GM21786 (cell line): ENCODE data around the gene ALDOA.

Experiments
- ATAC-seq: cut with Tn5 transposase; IDR thresholded peaks from one replicate; pipeline ENCODE4 v1.9.1; 2021; ENCODE audit not compliant: unreplicated experiment

The ALDOA gene

DNA sequence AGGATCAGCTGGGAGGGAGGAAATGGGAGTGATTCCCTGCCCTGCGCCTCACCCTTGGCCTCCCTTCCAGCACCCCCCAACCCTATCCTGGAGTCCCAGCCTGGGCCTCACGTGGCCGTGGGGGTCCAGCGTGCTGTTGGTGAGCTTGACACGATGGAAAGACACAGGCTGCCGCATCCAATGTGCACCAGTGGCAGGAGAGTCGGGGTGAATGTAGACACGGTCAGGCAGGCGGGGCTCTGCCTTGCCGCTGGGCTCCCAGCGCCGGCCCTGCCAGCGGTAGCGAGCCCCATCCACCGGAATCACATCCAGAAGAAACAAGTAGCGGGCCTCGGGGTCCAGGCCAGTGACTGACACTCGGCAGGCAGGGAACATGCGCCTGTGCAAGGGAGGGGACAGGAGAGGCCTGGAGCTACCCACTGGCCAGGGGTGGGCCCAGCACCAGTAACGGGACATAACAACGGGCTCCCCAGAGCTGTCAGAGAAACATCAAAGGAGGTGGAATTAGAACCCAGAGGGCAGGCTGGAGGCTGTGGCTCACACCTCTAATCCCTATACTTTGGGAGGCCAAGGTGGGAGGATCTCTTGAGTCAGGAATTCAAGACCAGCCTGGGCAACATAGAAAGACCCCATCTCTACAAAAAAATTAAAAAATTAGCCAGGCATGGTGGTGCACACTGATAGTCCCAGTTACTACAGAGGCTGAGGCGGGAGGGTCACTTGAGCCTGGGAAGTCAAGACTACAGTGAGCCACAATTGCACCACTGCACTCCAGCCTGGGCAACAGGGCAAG lies 23.5 kb downstream of the ALDOA start:
- ATAC-seq, result no peak

DNA sequence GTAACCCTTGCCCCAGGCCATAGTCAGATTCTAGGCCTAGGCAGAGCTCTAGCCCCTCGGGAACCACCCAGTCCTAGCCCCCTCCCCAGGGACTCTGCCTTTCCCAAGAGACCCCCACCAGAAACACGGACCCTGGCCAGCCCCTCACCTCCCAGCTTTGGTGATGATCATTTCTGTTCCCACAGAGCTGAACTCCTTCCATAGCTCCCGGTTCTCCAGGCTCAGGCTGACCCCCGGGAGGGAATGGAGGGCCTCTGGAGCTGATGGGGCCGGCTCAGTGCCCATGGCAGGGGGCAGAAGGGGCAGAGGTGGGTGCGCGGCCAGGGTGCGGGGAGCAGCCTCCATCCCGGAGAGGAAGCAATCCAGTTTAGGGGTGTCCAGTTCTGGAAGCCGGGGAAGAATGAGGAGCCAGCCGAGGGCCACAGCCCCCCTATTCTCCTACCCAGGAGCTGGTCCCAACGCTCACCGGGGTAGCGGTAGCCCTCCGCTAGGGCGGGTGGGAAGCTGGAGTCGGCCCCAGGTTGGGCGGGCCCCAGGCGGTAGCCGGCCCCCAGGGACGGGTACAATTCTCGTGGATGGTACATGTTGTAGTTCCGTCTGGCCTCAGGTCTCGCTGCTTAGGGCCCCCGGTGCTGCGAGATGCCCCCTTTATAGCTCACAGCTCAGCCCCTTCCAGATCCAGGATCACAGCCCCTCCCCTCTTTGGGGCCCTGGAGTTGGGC lies 25.2 kb downstream of the ALDOA start:
- no peak for ATAC-seq

DNA sequence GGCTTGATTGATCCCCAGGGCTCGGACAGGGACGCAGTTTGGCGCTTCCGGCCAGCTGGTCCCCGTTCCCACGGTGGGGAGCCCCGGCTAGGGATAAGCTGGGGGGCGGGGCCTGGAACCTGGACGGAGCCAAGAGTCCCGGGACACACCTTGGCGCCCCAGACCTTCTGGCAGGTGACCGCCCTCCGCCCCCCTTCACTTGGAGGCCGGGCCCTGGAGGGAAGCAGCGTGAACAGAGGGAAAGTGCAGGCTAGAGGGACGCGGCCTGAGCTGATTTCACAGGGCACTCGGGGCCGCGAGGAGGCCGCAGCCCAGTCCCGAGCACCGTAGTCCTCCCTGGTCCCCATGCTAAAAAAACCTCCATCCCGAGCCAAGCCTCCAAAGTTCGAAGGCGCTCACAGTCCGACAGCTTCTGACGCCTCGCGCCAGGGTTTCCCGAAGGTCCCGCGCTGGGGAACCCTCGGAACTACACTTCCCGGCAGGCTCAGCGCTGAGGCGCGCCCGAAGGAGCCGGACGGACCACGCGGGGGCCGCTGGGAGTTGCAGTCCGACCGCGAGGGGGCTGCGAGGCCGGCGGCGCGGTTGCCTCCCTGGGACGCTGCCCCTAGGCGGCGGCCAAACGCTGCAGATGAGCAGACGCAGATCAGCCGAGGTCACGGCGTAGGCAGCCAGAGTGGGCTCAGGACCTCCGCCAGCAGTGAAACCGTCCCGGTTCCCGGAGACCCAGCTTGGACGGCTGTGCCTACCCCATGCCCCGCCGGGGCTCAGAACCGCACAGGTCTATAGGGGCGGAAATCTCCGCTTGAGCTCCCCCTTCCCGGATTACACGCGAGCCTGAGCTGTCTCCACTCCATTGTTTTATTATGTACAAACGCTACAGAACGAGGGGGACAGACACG lies 26.2 kb downstream of the ALDOA start, which contains the start of gene TBX6:
TBX6 (minus strand) TSS at position 451 of the 899 bp plus-strand sequence. CDS start 731 bp downstream, outside the sequence.
- peak; percentile 55 for ATAC-seq

DNA sequence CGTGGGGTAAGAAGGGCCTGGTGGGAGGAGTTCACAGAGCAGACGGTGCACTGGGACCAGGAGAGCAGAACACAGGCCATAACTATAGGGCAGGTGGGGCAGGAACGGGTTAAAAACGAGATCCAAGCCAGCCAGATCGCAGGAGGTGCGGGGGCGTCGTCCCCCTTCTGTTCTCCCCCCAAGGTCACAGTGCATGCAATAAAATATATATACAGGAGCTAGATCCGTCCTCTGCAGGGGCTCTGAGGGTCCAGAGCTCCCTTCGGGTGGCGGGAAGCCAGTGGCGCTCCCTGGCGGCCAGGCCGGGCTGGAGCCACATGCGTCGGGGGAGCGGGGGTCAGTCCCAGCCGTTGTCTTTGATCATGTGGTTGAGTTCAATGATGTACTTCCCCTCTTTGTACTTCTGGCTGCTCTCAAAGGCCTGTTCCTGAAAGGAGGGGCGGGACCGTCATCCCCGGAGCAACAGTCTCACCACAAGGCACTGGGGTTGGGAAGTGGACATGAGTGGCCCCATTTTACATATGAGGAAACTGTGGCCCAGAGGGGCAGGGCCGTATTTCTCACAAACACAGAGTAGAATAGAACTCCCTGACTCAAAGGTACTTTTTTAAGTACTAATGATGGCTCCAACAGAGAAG lies 26.9 kb downstream of the ALDOA start:
- peak; percentile 49 for ATAC-seq

DNA sequence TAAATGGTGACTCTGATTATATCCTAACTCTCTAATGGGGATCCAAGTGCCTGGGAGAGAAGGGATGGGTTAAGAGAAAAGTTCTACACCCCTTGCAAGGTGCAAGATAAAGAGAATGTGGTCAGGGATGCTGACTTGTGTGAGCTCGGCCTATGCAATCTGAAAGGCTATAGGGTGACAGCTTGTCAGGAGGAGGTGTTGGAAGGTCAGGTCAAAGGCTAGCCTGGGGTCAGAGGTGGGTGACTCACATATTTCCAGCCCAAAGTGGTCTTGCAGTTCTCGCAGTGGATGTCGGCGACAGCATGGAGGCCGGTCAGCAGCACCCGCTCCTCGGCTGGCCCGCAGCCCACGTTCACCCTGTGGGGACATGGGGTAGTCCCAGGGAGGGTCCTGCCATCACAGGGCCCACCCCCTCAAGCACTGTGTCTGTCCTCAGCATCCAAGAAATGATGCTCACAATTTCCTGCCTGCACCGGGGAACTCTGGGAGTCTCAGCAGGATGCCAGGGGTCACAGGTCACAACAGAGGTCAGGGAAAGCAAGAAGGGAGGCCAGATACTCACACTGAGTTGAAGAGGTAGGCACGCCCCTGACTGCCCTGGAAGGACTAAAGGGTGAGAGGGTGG lies 29.1 kb downstream of the ALDOA start:
- no peak for ATAC-seq

DNA sequence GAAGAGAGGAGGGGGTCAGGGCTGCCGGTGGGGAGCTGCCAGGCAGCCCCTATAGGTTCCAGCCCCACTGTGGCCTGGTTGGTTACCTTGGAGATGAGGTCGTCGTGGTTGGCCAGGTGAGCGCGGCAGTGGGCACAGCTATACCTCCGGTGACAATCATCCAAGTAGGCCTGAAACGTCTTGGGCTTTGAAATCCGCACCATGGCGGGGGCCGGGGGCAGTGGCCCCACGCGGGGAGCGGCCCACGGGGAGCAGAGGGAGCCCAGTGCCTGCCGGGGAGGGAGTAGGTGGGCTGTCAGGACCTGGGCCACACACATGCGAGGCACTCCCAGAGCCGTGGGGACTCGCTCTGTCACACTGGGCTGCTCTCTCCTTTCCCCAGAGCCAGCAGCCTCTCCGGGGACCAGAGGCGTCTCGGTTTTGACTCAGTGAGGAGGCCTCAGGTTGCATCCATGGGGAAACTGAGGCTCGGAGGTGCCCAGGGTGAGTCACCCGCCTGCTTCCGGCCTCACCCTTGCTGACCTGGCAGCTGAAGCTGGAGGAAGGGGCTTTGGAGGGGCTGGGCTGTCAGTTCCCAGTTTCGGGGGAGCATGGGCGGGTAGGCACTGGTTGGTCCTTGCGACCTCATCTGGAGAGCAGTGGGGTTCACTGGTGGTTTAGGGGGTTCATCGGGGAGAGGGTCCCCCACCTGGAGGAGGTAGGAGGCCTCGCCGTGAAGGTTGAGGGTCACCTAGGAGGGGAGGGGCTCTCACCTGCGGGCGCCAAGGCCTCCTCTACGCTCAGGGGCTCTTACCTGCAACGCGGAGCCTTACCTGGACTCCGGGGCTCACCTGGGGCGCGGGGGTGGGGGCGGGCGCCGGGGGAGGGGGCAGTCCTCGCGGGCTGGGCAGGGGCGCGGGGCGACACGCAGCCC lies 29.9 kb downstream of the ALDOA start:
- no peak for ATAC-seq

DNA sequence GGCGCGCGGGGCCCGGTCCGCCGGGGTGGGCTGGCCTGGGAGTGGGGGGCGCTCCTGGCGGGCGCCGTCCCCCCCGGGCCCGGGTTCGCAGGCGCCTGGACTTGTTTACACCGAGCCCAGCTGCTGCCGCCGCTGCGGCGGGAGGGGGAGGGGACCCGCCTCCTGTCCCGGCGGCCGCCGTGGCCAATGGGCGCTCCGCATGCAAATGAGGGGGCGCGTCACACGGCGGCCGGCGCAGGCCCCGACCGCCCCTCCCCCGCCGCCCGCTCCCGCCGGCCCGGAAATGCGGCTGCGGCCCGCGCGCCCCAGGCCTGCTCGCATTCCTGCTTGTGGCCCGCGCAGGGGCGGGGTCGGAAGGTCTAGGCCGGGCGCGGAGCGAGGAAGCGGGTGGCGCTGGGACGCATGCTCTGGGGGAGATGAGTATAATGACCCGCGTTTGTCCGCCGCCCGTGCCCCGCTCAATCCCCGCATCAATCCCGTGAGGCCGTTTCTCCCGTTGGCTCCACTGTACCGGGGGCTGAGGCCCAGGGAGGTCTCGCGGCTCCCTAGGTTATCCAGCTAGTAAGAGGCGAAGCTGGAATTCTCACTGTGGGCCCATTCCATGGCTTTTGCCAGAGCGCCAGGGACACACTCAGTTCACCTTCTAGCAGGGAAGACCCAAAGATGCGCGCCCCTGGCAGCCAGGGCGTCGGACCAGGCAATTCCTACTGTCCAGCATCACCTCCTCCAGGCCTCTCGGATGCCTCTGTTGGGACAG lies 30.7 kb downstream of the ALDOA start, which contains the start of gene YPEL3:
YPEL3 (minus strand) TSS at position 109 of the 757 bp plus-strand sequence. CDS start 731 bp downstream, outside the sequence.
- no peak for ATAC-seq

DNA sequence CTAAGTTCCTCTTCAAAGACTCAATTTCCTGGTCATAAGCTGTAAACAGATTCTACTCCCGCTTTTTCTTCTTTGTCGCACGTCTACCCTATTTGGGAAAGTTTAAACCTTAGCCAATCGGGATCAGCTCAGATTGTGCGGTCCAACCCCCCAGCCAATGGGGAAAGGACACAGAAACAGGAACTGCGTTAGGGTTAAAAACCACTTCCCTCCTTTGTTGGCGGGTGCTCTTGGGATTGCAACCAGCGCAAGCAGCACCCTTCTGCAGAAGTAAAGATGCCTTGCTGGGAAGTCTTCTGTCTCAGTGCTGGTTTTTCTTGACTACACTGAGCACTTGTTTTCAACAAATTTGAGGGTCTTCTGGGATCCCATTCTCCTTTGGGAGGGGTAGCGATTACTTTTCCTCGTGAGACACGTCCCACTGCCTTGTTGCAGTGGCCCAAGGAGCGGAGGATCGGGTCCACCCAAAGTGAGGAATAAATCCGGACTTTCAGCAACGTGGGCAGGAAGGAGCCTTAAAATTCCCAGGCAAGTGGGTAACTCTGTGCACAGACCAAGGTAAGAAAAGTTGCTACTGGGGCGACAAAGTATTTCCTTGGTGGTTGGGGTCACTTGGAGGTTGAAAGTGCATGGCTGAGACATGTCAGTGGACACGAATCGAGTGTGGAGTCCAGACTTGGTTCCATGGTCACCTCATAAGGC lies 31.5 kb downstream of the ALDOA start:
- ATAC-seq, result no peak

DNA sequence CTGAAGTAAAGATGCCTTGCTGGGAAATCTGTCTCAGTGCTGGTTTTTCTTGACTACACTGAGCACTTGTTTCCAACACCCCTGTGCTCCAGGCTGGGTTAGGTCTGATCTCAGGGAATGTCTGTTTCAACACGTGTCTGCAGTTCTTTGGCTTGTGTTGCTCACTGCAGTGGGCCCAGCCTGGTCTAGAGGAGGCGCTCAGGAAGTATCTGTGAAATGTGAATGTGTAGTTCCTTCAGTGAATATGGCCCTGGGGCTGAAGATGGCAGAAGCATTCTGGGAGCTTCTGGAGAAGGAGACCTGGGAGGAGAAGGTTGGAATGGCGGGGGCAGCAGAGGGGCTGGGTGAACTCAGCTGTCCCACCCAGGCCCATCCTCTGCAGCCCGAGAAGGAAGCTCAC lies 38.5 kb downstream of the ALDOA start:
- no peak for ATAC-seq

DNA sequence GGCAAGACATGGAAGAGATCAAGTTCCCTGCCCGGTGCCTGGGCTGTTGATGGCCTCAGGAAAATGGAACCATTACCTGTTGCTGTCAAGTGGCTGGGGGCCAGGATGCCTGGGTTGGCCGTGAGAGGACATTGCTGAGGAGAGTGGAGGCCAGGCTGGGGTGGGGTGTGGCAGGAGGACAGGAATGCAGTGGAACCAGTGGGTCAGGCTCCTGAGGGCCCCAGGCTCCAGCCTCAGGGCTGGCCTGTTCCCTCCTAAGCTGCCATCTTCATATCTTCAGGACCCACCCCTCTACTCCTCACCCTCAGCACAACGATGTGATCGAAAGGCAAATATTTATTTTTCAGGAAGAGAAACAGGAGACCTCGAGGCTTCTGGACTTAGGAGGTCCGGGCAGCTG lies 38.9 kb downstream of the ALDOA start:
- no peak for ATAC-seq

DNA sequence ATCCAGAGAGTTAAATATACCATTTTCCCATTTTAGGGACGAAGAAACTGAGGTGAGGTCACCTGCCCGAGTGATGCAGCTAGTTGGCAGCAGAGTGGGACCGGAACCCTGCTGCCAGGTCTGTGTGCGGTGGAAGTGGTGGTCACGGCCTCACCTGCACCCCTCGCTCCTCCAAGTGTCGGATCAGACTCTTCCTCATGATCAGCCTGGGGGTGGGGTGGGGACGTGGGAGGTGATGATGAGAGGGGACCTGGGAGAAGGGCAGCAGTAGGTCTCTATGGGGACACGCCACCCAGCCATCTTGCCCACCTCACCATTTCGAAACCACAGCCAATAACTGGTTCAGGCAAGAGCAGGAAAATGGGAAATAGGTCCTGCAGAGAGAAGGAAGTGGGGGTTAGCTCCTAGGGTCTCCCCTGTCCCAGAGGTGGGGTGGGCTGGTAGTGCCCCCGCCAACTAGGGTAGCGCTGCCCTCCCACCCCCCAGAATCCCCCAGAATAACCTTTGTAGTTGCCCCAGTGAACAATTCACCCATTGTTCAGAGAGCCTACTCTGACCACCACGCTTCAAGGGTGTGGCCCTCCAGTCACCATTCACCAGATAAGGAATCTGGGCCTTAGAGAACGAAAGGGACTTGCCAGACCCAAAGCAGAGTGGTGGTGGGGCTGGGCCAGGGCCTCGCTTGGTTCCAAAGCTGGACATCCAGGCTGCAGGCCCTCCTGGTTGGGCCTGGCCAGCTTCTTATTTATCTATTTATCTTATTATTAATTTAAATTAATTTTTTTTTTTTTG lies 42.7 kb downstream of the ALDOA start:
- no peak for ATAC-seq

DNA sequence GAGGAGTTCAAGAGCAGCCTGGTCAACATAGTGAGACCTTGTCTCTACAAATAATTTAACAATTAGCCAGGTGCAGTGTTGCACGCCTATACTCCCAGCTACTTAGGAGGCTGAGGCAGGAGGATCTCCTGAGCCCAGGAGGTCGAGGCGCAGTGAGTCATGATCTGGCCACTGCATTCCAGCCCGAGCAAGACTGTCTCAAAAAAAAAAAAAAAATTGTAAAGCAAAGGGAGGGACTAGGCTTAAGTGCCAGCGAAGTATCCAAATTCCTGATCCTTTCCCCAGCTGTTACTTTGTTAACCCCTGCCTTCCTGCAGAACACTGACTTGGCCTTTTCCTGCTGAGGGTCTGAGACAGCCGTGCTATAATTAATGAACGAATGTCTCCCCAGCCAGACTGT lies 45.1 kb downstream of the ALDOA start:
- ATAC-seq, result no peak

DNA sequence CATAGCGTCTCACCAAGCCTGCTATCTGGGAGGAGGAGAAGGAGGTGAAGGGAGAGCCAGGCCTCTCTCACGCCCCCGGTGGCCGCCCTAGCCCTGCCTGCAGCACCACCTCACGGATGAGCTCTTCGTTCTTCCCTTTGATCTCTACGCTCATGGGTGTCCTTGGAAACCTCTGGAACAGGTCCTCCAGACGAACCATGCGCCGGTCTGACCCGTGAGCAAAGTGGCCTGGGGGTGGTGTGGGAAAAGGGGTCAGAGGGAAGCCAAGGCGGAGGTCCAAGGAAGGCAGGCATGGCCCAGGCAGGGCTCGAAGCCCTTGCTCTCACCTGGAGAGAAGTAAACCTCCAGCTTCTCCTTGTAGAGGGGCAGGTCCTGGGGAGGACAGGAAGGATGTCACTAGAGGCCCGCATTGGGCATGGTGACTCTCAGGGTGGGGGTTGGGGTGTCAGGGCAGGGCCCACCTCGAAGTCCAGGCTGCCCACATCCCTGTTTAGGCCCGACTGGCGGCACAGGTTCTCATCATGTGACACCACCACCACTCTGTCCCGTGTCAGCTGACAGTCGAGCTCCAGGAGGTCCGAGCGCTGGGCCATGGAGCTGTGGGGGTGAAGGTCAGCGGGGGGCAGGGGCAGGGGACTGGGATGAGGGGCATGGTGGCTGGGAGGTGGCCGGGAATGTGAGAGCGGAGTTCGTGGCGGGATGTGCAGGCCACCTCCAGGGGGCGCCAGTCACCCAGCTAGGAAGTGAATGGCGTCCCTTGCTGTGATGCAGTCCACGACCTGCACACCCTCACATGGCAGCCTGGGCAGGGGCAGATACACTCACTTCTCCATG lies 46.9 kb downstream of the ALDOA start:
- ATAC-seq, result no peak

DNA sequence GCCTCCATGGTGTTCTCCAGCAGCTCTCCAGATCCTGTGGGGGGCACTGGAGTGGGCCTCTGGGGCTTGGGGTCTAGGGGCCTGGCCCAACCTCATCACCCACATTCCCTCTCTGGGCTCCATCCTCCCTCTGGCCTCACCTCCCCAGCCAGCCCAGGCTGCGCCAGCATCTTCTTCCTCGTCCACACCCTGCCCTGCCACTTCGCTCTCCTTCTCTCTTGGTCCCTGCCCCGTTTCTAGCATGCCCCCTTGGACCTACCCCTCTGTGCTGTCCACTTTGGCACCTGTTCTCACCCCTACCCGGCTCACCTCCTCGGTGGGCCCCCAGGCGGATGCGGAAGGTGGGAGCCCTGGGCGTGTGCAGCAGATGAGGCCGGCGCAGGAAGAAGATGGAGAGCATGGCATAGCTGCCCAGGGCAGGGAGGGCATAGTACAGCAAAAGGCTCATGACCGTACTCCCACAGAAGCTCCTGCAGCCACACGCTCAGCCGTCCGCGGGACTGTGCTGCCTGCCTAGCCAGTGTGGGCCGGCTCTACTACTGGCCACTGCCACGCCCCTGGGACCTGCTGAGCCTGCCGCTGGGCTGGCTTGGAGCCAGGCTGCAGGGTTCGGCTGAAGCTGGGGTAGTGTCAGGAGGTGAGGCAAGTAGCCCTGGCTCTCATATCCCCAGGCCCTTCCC lies 47.6 kb downstream of the ALDOA start, which contains the start of gene GDPD3:
GDPD3 (minus strand) TSS at position 507 of the 680 bp plus-strand sequence; CDS start at position 448, 59 bp downstream.
- ATAC-seq, result no peak

DNA sequence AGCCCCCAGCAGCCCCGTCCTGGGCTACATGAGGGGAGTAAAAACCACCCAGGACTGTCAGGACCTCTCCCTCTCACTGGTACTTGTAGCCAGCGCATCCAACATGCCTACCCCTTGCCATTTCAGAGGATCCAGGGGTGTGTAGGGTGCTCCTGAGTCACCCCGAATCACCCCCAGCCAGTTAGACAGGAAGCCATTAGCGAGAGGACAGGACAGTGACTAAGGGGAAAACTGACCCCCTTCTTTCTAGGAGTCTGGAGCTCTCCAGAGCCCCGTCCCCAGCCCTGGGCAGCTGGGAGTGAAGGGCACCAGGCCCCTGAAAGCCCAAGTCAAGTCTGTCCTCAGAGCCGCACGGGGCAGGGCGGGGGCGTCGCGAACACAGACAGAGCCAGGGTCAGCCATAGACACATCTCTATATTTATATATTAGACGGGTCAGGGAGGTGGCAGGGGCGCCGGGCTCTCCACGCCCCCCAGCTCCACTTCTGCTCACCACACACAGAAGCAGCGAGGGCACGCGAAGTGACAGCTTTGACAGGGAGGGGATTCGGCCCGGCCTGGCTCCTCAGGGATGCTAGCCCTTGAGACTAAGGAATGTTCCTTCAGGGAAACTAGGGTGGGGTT lies 48.3 kb downstream of the ALDOA start:
- no peak for ATAC-seq
